DOHH2 (cell line): ENCODE data around the gene TAS2R60.

Experiments
- H3F3A ChIP-seq: fragments of 200-600 bp; sonication (generic), shearing (Covaris generic); 2 replicates; pipeline ENCODE4 v1.6.0; 2016; ENCODE audit warnings: antibody characterized with exemption, mild to moderate bottlenecking; ENCODE audit not compliant: control insufficient read depth, insufficient read depth
- H3K27ac ChIP-seq: fragments of 200-600 bp; sonication (generic); 2 replicates; pipeline ENCODE4 v1.5.1; 2014; ENCODE audit warnings: low read depth, mild to moderate bottlenecking, low read length, moderate library complexity
- H3K27me3 ChIP-seq: fragments of 200-600 bp; sonication (generic); 2 replicates; pipeline ENCODE4 v1.6.1; 2014; ENCODE audit warnings: mild to moderate bottlenecking, low read length, mixed read lengths; ENCODE audit not compliant: control insufficient read depth
- H3K36me3 ChIP-seq: fragments of 200-600 bp; sonication (generic); 2 replicates; pipeline ENCODE4 v1.6.1; 2014; ENCODE audit warnings: mild to moderate bottlenecking, low read length, moderate library complexity, mixed read lengths; ENCODE audit not compliant: control insufficient read depth
- H3K4me1 ChIP-seq: fragments of 200-600 bp; sonication (generic); 2 replicates; pipeline ENCODE4 v1.6.1; 2014; ENCODE audit warnings: mild to moderate bottlenecking, low read length, mixed read lengths; ENCODE audit not compliant: control insufficient read depth
- H3K4me2 ChIP-seq: fragments of 200-600 bp; sonication (generic); 2 replicates; pipeline ENCODE4 v1.6.0; 2014; ENCODE audit warnings: mild to moderate bottlenecking, low read length, moderate library complexity
- H3K4me3 ChIP-seq: fragments of 200-600 bp; sonication (generic); 2 replicates; pipeline ENCODE4 v1.5.1; 2014; ENCODE audit warnings: mild to moderate bottlenecking, low read length, mixed read lengths
- H3K79me2 ChIP-seq: fragments of 200-600 bp; sonication (generic); 2 replicates; pipeline ENCODE4 v1.6.1; 2014; ENCODE audit warnings: mild to moderate bottlenecking, low read length, mixed read lengths; ENCODE audit not compliant: control insufficient read depth
- H3K9me2 ChIP-seq: fragments of 200-600 bp; sonication (generic); replicated peaks from 2 replicates; pipeline ENCODE4 v1.6.1; 2014; ENCODE audit warnings: mild to moderate bottlenecking, low read length, mixed read lengths; ENCODE audit not compliant: control insufficient read depth
- H3K9me3 ChIP-seq: fragments of 200-600 bp; sonication (generic); 2 replicates; pipeline ENCODE4 v1.6.1; 2014; ENCODE audit warnings: antibody characterized with exemption, low read length, mixed read lengths; ENCODE audit not compliant: control insufficient read depth, insufficient read depth
- H4K20me1 ChIP-seq: fragments of 200-600 bp; sonication (generic); 2 replicates; pipeline ENCODE4 v1.6.0; 2014; ENCODE audit warnings: low read depth, mild to moderate bottlenecking, antibody characterized with exemption, low read length, moderate library complexity; ENCODE audit not compliant: control insufficient read depth, insufficient read depth
- EZH2phosphoT487 ChIP-seq: fragments of 200-600 bp; sonication (generic); IDR thresholded peaks from 2 replicates; pipeline ENCODE4 v1.6.1; 2017; ENCODE audit warnings: borderline replicate concordance, mild to moderate bottlenecking, antibody characterized with exemption, low read length, moderate library complexity, mixed read lengths
- TF ChIP-seq, protein P1 (sequence below): fragments of 200-600 bp; sonication (generic); IDR thresholded peaks from one replicate; pipeline ENCODE4 v1.5.1; 2014; ENCODE audit warnings: antibody characterized with exemption, mild to moderate bottlenecking, low read depth, low read length; ENCODE audit not compliant: poor library complexity, severe bottlenecking

TAS2R60 gene

DNA sequence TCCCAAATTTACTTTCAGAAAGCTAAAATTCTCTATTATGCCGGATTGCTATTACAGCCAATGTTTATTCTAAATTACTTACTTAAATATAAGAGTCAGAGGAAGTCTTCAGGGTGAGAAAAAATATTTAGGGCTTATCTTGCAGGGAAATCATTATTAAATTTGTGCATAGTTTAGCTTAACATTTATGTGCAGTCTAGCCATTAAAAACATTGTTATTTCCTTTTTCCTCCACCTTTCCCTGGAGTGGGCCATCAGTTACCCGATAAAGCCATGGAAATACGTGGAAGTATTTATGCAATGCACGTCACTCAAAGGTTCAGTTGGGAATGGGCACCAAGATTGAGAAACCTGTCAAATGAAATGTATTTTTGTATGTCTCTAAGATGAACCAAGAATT lies 9.5 kb upstream of the TAS2R60 start:
- H3K4me3 ChIP-seq: no peak overlapping the region
- peaks cover 6% of the 10 kb centered on the region; the same call in 1 of the 2 replicates for H3K4me1 ChIP-seq
- H3F3A ChIP-seq: no peaks in the 10 kb centered on the region

GRCh38 chr7:143434660-143435059 lies 8.6 kb upstream of the TAS2R60 start:
- Histone ChIP-seq H3K79me2 (no peaks in the 10 kb centered on the region), H3K9me3 (no peaks in the 10 kb centered on the region), H3K4me2 (no peak overlapping the region), H3K36me3 (no peaks in the 10 kb centered on the region), H3K4me1 (peaks cover 6% of the 10 kb centered on the region; the same call in 1 of the 2 replicates), H4K20me1 (no peaks in the 10 kb centered on the region), H3F3A (no peaks in the 10 kb centered on the region), H3K9me2 (no peaks in the 10 kb centered on the region), H3K27me3 (peaks cover 5% of the 10 kb centered on the region; the same call in 1 of the 2 replicates), H3K27ac (no peak overlapping the region), H3K4me3 (no peak overlapping the region)
- TF ChIP-seq EZH2phosphoT487: no peak
- TF ChIP-seq, protein P1, sequence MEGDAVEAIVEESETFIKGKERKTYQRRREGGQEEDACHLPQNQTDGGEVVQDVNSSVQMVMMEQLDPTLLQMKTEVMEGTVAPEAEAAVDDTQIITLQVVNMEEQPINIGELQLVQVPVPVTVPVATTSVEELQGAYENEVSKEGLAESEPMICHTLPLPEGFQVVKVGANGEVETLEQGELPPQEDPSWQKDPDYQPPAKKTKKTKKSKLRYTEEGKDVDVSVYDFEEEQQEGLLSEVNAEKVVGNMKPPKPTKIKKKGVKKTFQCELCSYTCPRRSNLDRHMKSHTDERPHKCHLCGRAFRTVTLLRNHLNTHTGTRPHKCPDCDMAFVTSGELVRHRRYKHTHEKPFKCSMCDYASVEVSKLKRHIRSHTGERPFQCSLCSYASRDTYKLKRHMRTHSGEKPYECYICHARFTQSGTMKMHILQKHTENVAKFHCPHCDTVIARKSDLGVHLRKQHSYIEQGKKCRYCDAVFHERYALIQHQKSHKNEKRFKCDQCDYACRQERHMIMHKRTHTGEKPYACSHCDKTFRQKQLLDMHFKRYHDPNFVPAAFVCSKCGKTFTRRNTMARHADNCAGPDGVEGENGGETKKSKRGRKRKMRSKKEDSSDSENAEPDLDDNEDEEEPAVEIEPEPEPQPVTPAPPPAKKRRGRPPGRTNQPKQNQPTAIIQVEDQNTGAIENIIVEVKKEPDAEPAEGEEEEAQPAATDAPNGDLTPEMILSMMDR: no peak

More for the DNA sequence above, 9.5 kb upstream of the TAS2R60 start:
- H3K9me2 ChIP-seq: no peaks in the 10 kb centered on the region
- H3K9me3 ChIP-seq: no peaks in the 10 kb centered on the region
- H3K4me2 ChIP-seq: no peak overlapping the region
- no peak overlapping the region for H3K27ac ChIP-seq
- no peaks in the 10 kb centered on the region for H3K36me3 ChIP-seq
- TF ChIP-seq, protein P1: no peak
- no peak for TF ChIP-seq EZH2phosphoT487
- H4K20me1 ChIP-seq: no peaks in the 10 kb centered on the region
- H3K79me2 ChIP-seq: no peaks in the 10 kb centered on the region
- H3K27me3 ChIP-seq: peaks cover 5% of the 10 kb centered on the region; the same call in 1 of the 2 replicates

GRCh38 chr7:143435266-143435665 lies 8.0 kb upstream of the TAS2R60 start:
- H3K4me2 ChIP-seq: no peak overlapping the region
- H3K36me3 ChIP-seq: no peaks in the 10 kb centered on the region
- no peaks in the 10 kb centered on the region for H3K79me2 ChIP-seq
- H3K9me2 ChIP-seq: no peaks in the 10 kb centered on the region
- no peak overlapping the region for H3K27ac ChIP-seq
- H3F3A ChIP-seq: no peaks in the 10 kb centered on the region
- H3K27me3 ChIP-seq: peaks cover 9% of the 10 kb centered on the region; the same call in 1 of the 2 replicates
- no peaks in the 10 kb centered on the region for H3K9me3 ChIP-seq
- no peak overlapping the region for H3K4me3 ChIP-seq
- no peaks in the 10 kb centered on the region for H4K20me1 ChIP-seq
- H3K4me1 ChIP-seq: peaks cover 6% of the 10 kb centered on the region; the same call in 1 of the 2 replicates
- TF ChIP-seq EZH2phosphoT487: no peak
- TF ChIP-seq, protein P1: no peak
